ENCODE results near the gene SAMD13. TPM values are rescaled to one million over a fixed set of nuclear protein-coding genes. Genes with fewer than 3 reads are reported as not detected.

The SAMD13 gene
- total RNA-seq, 1 donor from 2014 or later = not detected

- TF ChIP-seq POLR2AphosphoS5 (IDR thresholded peaks at IDR 0.05; ENCODE audit: insufficient read depth in 1 of 2, low read depth in 1 of 2) = no peak
- TF ChIP-seq, protein P1, sequence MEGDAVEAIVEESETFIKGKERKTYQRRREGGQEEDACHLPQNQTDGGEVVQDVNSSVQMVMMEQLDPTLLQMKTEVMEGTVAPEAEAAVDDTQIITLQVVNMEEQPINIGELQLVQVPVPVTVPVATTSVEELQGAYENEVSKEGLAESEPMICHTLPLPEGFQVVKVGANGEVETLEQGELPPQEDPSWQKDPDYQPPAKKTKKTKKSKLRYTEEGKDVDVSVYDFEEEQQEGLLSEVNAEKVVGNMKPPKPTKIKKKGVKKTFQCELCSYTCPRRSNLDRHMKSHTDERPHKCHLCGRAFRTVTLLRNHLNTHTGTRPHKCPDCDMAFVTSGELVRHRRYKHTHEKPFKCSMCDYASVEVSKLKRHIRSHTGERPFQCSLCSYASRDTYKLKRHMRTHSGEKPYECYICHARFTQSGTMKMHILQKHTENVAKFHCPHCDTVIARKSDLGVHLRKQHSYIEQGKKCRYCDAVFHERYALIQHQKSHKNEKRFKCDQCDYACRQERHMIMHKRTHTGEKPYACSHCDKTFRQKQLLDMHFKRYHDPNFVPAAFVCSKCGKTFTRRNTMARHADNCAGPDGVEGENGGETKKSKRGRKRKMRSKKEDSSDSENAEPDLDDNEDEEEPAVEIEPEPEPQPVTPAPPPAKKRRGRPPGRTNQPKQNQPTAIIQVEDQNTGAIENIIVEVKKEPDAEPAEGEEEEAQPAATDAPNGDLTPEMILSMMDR (IDR thresholded peaks at IDR 0.05) = no peak
- no peak for TF ChIP-seq POLR2A (IDR thresholded peaks at IDR 0.05)
- intact Hi-C loops (cut with DNase I) = no loop called here
- DNase-seq (ENCODE audit: extremely low spot score in 2 of 2) = no peak
- Histone ChIP-seq H3K4me1 (peaks cover 25% of the 10 kb centered on the region), H3K27ac (no peak overlapping the region), H3K9me3 (no peaks in the 10 kb centered on the region), H3K36me3 (no peaks in the 10 kb centered on the region), H3K4me3 (no peak overlapping the region), H3K27me3 (no peaks in the 10 kb centered on the region)
Observed at GRCh38 chr1:84379138-84379916, 77.8 kb downstream of the SAMD13 start.

DNA sequence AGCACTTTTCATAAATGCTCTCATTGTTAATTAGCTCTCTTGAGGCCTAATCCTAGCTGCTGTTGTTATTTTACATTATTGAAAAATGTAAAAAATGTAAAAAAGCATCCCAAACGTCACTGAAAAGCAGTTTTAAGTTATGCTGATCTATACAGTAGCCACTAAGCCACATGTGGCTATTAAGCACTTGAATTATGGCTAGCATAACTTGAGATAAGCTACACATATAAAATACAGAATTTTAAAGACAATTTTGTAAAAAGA is 78.3 kb downstream of the SAMD13 start:
- Histone ChIP-seq H3K27me3 (no peaks in the 10 kb centered on the region), H3K4me1 (peaks cover 25% of the 10 kb centered on the region), H3K27ac (no peak overlapping the region), H3K36me3 (no peaks in the 10 kb centered on the region), H3K4me3 (no peak overlapping the region), H3K9me3 (no peaks in the 10 kb centered on the region)
- intact Hi-C loops (cut with DNase I) = no loop called here
- DNase-seq (ENCODE audit: extremely low spot score in 2 of 2) = no peak
- TF ChIP-seq POLR2A (IDR thresholded peaks at IDR 0.05) = no peak
- TF ChIP-seq POLR2AphosphoS5 (IDR thresholded peaks at IDR 0.05; ENCODE audit: insufficient read depth in 1 of 2, low read depth in 1 of 2) = no peak

- Histone ChIP-seq H3K9me3 (no peaks in the 10 kb centered on the region), H3K27ac (no peak overlapping the region), H3K36me3 (no peaks in the 10 kb centered on the region), H3K4me1 (peaks cover 10% of the 10 kb centered on the region), H3K4me3 (no peak overlapping the region), H3K27me3 (no peaks in the 10 kb centered on the region)
- TF ChIP-seq POLR2A (IDR thresholded peaks at IDR 0.05) (no peak), POLR2AphosphoS5 (IDR thresholded peaks at IDR 0.05; ENCODE audit: insufficient read depth in 1 of 2, low read depth in 1 of 2) (no peak)
- TF ChIP-seq, protein P1 (IDR thresholded peaks at IDR 0.05) = no peak
- DNase-seq (ENCODE audit: extremely low spot score in 2 of 2) = no peak
- intact Hi-C loops (cut with DNase I) = no loop called here
Observed at GRCh38 chr1:84382127-84382526, 80.6 kb downstream of the SAMD13 start.

DNA sequence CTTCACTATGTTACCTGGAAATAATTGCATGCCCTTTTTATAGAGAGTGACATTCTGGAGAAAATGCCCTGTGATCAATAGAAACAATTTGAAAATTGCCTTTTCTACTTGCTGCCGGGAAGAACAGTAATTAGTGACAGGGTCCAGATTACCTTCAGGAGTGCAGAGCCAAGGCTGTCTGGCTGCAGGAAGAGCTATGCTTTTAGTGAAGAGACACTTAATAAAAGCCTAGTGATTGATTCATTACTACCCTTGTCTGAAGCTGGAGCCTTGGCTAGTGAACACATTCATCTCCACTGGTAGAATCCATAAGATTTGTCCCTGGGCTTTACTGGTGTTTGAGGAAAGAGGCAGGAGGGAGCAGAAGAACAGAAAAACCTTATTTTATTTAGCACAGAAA is 83.8 kb downstream of the SAMD13 start:
- Histone ChIP-seq H3K36me3 (no peaks in the 10 kb centered on the region), H3K9me3 (no peaks in the 10 kb centered on the region), H3K27me3 (no peaks in the 10 kb centered on the region), H3K4me1 (no peaks in the 10 kb centered on the region), H3K27ac (no peak overlapping the region), H3K4me3 (no peak overlapping the region)
- intact Hi-C loops (cut with DNase I) = no loop called here
- TF ChIP-seq, protein P1 (IDR thresholded peaks at IDR 0.05) = no peak
- TF ChIP-seq POLR2AphosphoS5 (IDR thresholded peaks at IDR 0.05; ENCODE audit: insufficient read depth in 1 of 2, low read depth in 1 of 2) = no peak
- TF ChIP-seq POLR2A (IDR thresholded peaks at IDR 0.05) = no peak
- no peak for DNase-seq (ENCODE audit: extremely low spot score in 2 of 2)

GRCh38 chr1:84386716-84387479 is 85.4 kb downstream of the SAMD13 start:
- TF ChIP-seq, protein P1 (IDR thresholded peaks at IDR 0.05) = no peak
- TF ChIP-seq POLR2AphosphoS5 (IDR thresholded peaks at IDR 0.05; ENCODE audit: insufficient read depth in 1 of 2, low read depth in 1 of 2) (no peak), POLR2A (IDR thresholded peaks at IDR 0.05) (no peak)
- H3K9me3 ChIP-seq = no peaks in the 10 kb centered on the region
- no peak for DNase-seq (ENCODE audit: extremely low spot score in 2 of 2)
- no peaks in the 10 kb centered on the region for H3K4me1 ChIP-seq
- intact Hi-C loops (cut with DNase I) = no loop called here
- no peak overlapping the region for H3K27ac ChIP-seq
- no peaks in the 10 kb centered on the region for H3K27me3 ChIP-seq
- H3K36me3 ChIP-seq = no peaks in the 10 kb centered on the region
- H3K4me3 ChIP-seq = no peak overlapping the region

All from vagina (tissue), 2 donors.